Measurements from ENCODE around the gene SLC25A24.

Gene SLC25A24

GRCh38 chr1:108113496-108113895 is 86.6 kb downstream of the SLC25A24 start:
- no peak overlapping the region for H3K23ac ChIP-seq (ENCODE audit: low read depth, low read length, poor library complexity)
- H3K14ac ChIP-seq (ENCODE audit: low read length), result no peak overlapping the region
- H2BK5ac ChIP-seq (ENCODE audit: low read length), result no peak overlapping the region
- H3K36me3 ChIP-seq (replicated peaks in 1 of 2; ENCODE audit: control insufficient read depth in 2 of 2, insufficient read depth in 2 of 2, low read length in 2 of 2), result no peaks in the 10 kb centered on the region
- no peak overlapping the region for H3K4me3 ChIP-seq (ENCODE audit: low read length in 2 of 2)
- H3K9ac ChIP-seq (ENCODE audit: low read depth, low read length, poor library complexity), result no peak overlapping the region
- H3K4me2 ChIP-seq (ENCODE audit: insufficient read depth, low read length, poor library complexity, severe bottlenecking), result no peak overlapping the region
- no peak overlapping the region for H3K18ac ChIP-seq (ENCODE audit: low read length)
- H2BK15ac ChIP-seq (ENCODE audit: low read length), result no peak overlapping the region
- no peaks in the 10 kb centered on the region for H3K4me1 ChIP-seq (ENCODE audit: control insufficient read depth in 2 of 2, insufficient read depth in 1 of 2, low read depth in 1 of 2, low read length in 2 of 2)
- WGBS, 2 donors (ENCODE audit: extremely low coverage in 2 of 2, insufficient read length in 2 of 2, insufficient replicate concordance in 1 of 2), result no CpG with 5 or more reads among the region's 3 CpGs
- H2AK5ac ChIP-seq (ENCODE audit: low read depth, low read length), result no peak overlapping the region
- H3K4ac ChIP-seq (ENCODE audit: low read length), result no peak overlapping the region
- no peak overlapping the region for H2BK120ac ChIP-seq (ENCODE audit: low read depth, low read length)
- no peak overlapping the region for H4K8ac ChIP-seq (ENCODE audit: low read depth, low read length)
- no peaks in the 10 kb centered on the region for H3K9me3 ChIP-seq (replicated peaks in 1 of 2; ENCODE audit: control insufficient read depth in 2 of 2, insufficient read depth in 1 of 2, low read depth in 1 of 2, low read length in 2 of 2)
- H3K79me1 ChIP-seq (ENCODE audit: low read depth, low read length), result no peaks in the 10 kb centered on the region
- no peak for DNase-seq (ENCODE audit: low spot score)
- no peak overlapping the region for H2BK12ac ChIP-seq (ENCODE audit: low read length)
- H4K91ac ChIP-seq (ENCODE audit: low read depth, low read length, poor library complexity), result no peak overlapping the region
- no peaks in the 10 kb centered on the region for H3K27me3 ChIP-seq (ENCODE audit: control insufficient read depth in 3 of 3, insufficient read depth in 3 of 3, low read depth in 1 of 3, low read length in 3 of 3)
- H2AFZ ChIP-seq (ENCODE audit: low read length), result no peak overlapping the region
- no peak overlapping the region for H3K27ac ChIP-seq (replicated peaks; ENCODE audit: low read length)

GRCh38 chr1:108109295-108109973 is 90.7 kb downstream of the SLC25A24 start:
- Histone ChIP-seq H3K4ac (ENCODE audit: low read length) (no peak overlapping the region), H2BK120ac (ENCODE audit: low read depth, low read length) (no peak overlapping the region), H3K18ac (ENCODE audit: low read length) (no peak overlapping the region), H3K14ac (ENCODE audit: low read length) (no peak overlapping the region), H3K27me3 (ENCODE audit: control insufficient read depth in 3 of 3, insufficient read depth in 3 of 3, low read depth in 1 of 3, low read length in 3 of 3) (no peaks in the 10 kb centered on the region), H4K8ac (ENCODE audit: low read depth, low read length) (no peak overlapping the region), H4K91ac (ENCODE audit: low read depth, low read length, poor library complexity) (no peak overlapping the region), H3K9ac (ENCODE audit: low read depth, low read length, poor library complexity) (no peak overlapping the region), H3K9me3 (replicated peaks in 1 of 2; ENCODE audit: control insufficient read depth in 2 of 2, insufficient read depth in 1 of 2, low read depth in 1 of 2, low read length in 2 of 2) (peaks cover 0 to 4% of the 10 kb centered on the region in 2 donors), H2AFZ (ENCODE audit: low read length) (no peak overlapping the region), H3K79me1 (ENCODE audit: low read depth, low read length) (peaks cover 2% of the 10 kb centered on the region), H3K4me3 (ENCODE audit: low read length in 2 of 2) (no peak overlapping the region), H2AK5ac (ENCODE audit: low read depth, low read length) (no peak overlapping the region), H3K36me3 (replicated peaks in 1 of 2; ENCODE audit: control insufficient read depth in 2 of 2, insufficient read depth in 2 of 2, low read length in 2 of 2) (no peaks in the 10 kb centered on the region), H2BK5ac (ENCODE audit: low read length) (no peak overlapping the region), H3K4me2 (ENCODE audit: insufficient read depth, low read length, poor library complexity, severe bottlenecking) (no peak overlapping the region), H2BK12ac (ENCODE audit: low read length) (no peak overlapping the region), H3K4me1 (ENCODE audit: control insufficient read depth in 2 of 2, insufficient read depth in 1 of 2, low read depth in 1 of 2, low read length in 2 of 2) (no peaks in the 10 kb centered on the region), H3K23ac (ENCODE audit: low read depth, low read length, poor library complexity) (no peak overlapping the region), H2BK15ac (ENCODE audit: low read length) (no peak overlapping the region), H3K27ac (replicated peaks; ENCODE audit: low read length) (no peak overlapping the region)
- DNase-seq (ENCODE audit: low spot score), result no peak
- WGBS, 2 donors (ENCODE audit: extremely low coverage in 2 of 2, insufficient read length in 2 of 2, insufficient replicate concordance in 1 of 2), result no CpG with 5 or more reads among the region's 6 CpGs

- H2AK5ac ChIP-seq (ENCODE audit: low read depth, low read length), result no peak overlapping the region
- peaks cover 2% of the 10 kb centered on the region for H3K79me1 ChIP-seq (ENCODE audit: low read depth, low read length)
- H3K9ac ChIP-seq (ENCODE audit: low read depth, low read length, poor library complexity), result no peak overlapping the region
- no peak overlapping the region for H4K8ac ChIP-seq (ENCODE audit: low read depth, low read length)
- H3K23ac ChIP-seq (ENCODE audit: low read depth, low read length, poor library complexity), result no peak overlapping the region
- H3K9me3 ChIP-seq (replicated peaks in 1 of 2; ENCODE audit: control insufficient read depth in 2 of 2, insufficient read depth in 1 of 2, low read depth in 1 of 2, low read length in 2 of 2), result peaks cover 0 to 4% of the 10 kb centered on the region in 2 donors
- no peak overlapping the region for H3K27ac ChIP-seq (replicated peaks; ENCODE audit: low read length)
- no peak overlapping the region for H2AFZ ChIP-seq (ENCODE audit: low read length)
- H2BK120ac ChIP-seq (ENCODE audit: low read depth, low read length), result no peak overlapping the region
- H4K91ac ChIP-seq (ENCODE audit: low read depth, low read length, poor library complexity), result no peak overlapping the region
- no peak overlapping the region for H3K4ac ChIP-seq (ENCODE audit: low read length)
- H2BK12ac ChIP-seq (ENCODE audit: low read length), result no peak overlapping the region
- no peak overlapping the region for H3K18ac ChIP-seq (ENCODE audit: low read length)
- H3K4me2 ChIP-seq (ENCODE audit: insufficient read depth, low read length, poor library complexity, severe bottlenecking), result no peak overlapping the region
- H2BK15ac ChIP-seq (ENCODE audit: low read length), result no peak overlapping the region
- H3K36me3 ChIP-seq (replicated peaks in 1 of 2; ENCODE audit: control insufficient read depth in 2 of 2, insufficient read depth in 2 of 2, low read length in 2 of 2), result no peaks in the 10 kb centered on the region
- H3K14ac ChIP-seq (ENCODE audit: low read length), result no peak overlapping the region
- no peaks in the 10 kb centered on the region for H3K4me1 ChIP-seq (ENCODE audit: control insufficient read depth in 2 of 2, insufficient read depth in 1 of 2, low read depth in 1 of 2, low read length in 2 of 2)
- DNase-seq (ENCODE audit: low spot score), result no peak
- H3K4me3 ChIP-seq (ENCODE audit: low read length in 2 of 2), result no peak overlapping the region
- H2BK5ac ChIP-seq (ENCODE audit: low read length), result no peak overlapping the region
- H3K27me3 ChIP-seq (ENCODE audit: control insufficient read depth in 3 of 3, insufficient read depth in 3 of 3, low read depth in 1 of 3, low read length in 3 of 3), result no peaks in the 10 kb centered on the region
Measured at GRCh38 chr1:108108119-108108518, 92.0 kb downstream of the SLC25A24 start.

- peaks cover 2% of the 10 kb centered on the region for H3K79me1 ChIP-seq (ENCODE audit: low read depth, low read length)
- H3K4ac ChIP-seq (ENCODE audit: low read length), result no peak overlapping the region
- no peak overlapping the region for H2BK12ac ChIP-seq (ENCODE audit: low read length)
- H3K18ac ChIP-seq (ENCODE audit: low read length), result no peak overlapping the region
- DNase-seq (ENCODE audit: low spot score), result no peak
- WGBS, 2 donors (ENCODE audit: extremely low coverage in 2 of 2, insufficient read length in 2 of 2, insufficient replicate concordance in 1 of 2), result no CpG with 5 or more reads among the region's 4 CpGs
- no peaks in the 10 kb centered on the region for H3K36me3 ChIP-seq (replicated peaks in 1 of 2; ENCODE audit: control insufficient read depth in 2 of 2, insufficient read depth in 2 of 2, low read length in 2 of 2)
- H3K27me3 ChIP-seq (ENCODE audit: control insufficient read depth in 3 of 3, insufficient read depth in 3 of 3, low read depth in 1 of 3, low read length in 3 of 3), result no peaks in the 10 kb centered on the region
- H3K4me3 ChIP-seq (ENCODE audit: low read length in 2 of 2), result no peak overlapping the region
- H3K4me2 ChIP-seq (ENCODE audit: insufficient read depth, low read length, poor library complexity, severe bottlenecking), result no peak overlapping the region
- peaks cover 0 to 4% of the 10 kb centered on the region in 2 donors for H3K9me3 ChIP-seq (replicated peaks in 1 of 2; ENCODE audit: control insufficient read depth in 2 of 2, insufficient read depth in 1 of 2, low read depth in 1 of 2, low read length in 2 of 2)
- H3K9ac ChIP-seq (ENCODE audit: low read depth, low read length, poor library complexity), result no peak overlapping the region
- H2BK120ac ChIP-seq (ENCODE audit: low read depth, low read length), result no peak overlapping the region
- no peak overlapping the region for H4K8ac ChIP-seq (ENCODE audit: low read depth, low read length)
- H2BK15ac ChIP-seq (ENCODE audit: low read length), result no peak overlapping the region
- no peak overlapping the region for H3K14ac ChIP-seq (ENCODE audit: low read length)
- no peak overlapping the region for H2AFZ ChIP-seq (ENCODE audit: low read length)
- no peak overlapping the region for H2AK5ac ChIP-seq (ENCODE audit: low read depth, low read length)
- H3K23ac ChIP-seq (ENCODE audit: low read depth, low read length, poor library complexity), result no peak overlapping the region
- H3K4me1 ChIP-seq (ENCODE audit: control insufficient read depth in 2 of 2, insufficient read depth in 1 of 2, low read depth in 1 of 2, low read length in 2 of 2), result no peaks in the 10 kb centered on the region
- H2BK5ac ChIP-seq (ENCODE audit: low read length), result no peak overlapping the region
- H4K91ac ChIP-seq (ENCODE audit: low read depth, low read length, poor library complexity), result no peak overlapping the region
- no peak overlapping the region for H3K27ac ChIP-seq (replicated peaks; ENCODE audit: low read length)
Measured at GRCh38 chr1:108107658-108108057, 92.5 kb downstream of the SLC25A24 start.
